ENCODE data around the gene EGFL6. TPM values are rescaled to one million over a fixed set of nuclear protein-coding genes. Genes with fewer than 3 reads are reported as not detected.

EGFL6 gene
- total and polyA plus RNA-seq, 2 of the 13 experiments (the other 11 are each of a cell fraction or from before 2014, with no cell fraction given): not detected

GRCh38 chrX:13652850-13653693 is 83.7 kb downstream of the EGFL6 start, which contains the start of gene TCEANC (continued):
- TF ChIP-seq ZHX1 (CRISPR knock-in tag; IDR thresholded peaks at IDR 0.05; ENCODE audit: low read depth) (no peak), CAMTA2 (CRISPR knock-in tag; IDR thresholded peaks at IDR 0.05; ENCODE audit: borderline replicate concordance) (no peak), ZNF235 (CRISPR knock-in tag; IDR thresholded peaks at IDR 0.05; ENCODE audit: borderline replicate concordance) (no peak), GRHL1 (CRISPR knock-in tag; conservative IDR thresholded peaks at IDR 0.05) (no peak), SRSF4 (IDR thresholded peaks at IDR 0.05; ENCODE audit: low read depth, low read length, poor library complexity, severe bottlenecking) (no peak), FUBP1 (CRISPR knock-in tag; IDR thresholded peaks at IDR 0.05; ENCODE audit: borderline replicate concordance) (no peak), DR1 (CRISPR knock-in tag; IDR thresholded peaks at IDR 0.05) (no peak), CBX1 (IDR thresholded peaks at IDR 0.05; ENCODE audit: low read depth) (no peak), ZNF761 (CRISPR knock-in tag; conservative IDR thresholded peaks at IDR 0.05) (no peak), ZNF296 (CRISPR knock-in tag; conservative IDR thresholded peaks at IDR 0.05) (no peak), MAFG (CRISPR knock-in tag; IDR thresholded peaks at IDR 0.05) (no peak), CCDC6 (CRISPR knock-in tag; IDR thresholded peaks at IDR 0.05) (no peak), ZNF558 (CRISPR knock-in tag; IDR thresholded peaks at IDR 0.05; ENCODE audit: borderline replicate concordance) (no peak), XRCC5 (optimal IDR thresholded peaks at IDR 0.05; ENCODE audit: low read length) (peak; percentile 38), PAX8 (CRISPR knock-in tag; IDR thresholded peaks at IDR 0.05; ENCODE audit: borderline replicate concordance) (no peak), ZBTB42 (CRISPR knock-in tag; IDR thresholded peaks at IDR 0.05) (no peak), ZNF784 (CRISPR knock-in tag; IDR thresholded peaks at IDR 0.05; ENCODE audit: borderline replicate concordance) (no peak)
